WTC11 (cell line): ENCODE measurements around the gene PAPLN. TPM values are rescaled to one million over a fixed set of nuclear protein-coding genes. Genes with fewer than 3 reads are reported as not detected.

Source experiments
- ATAC-seq: fragments of 200-7000 bp; cut with Tn5 transposase; 2 replicates; pipeline ENCODE4 v1.10.0; 2021; ENCODE audit warnings: mild to moderate bottlenecking, moderate library complexity
- Bru-seq: library from RNA; stranded (reverse); fragments of 400-500 nt; gene quantifications from one replicate; lab custom pipeline; 2021; lab: Mats Ljungman, UMichigan
- CTCF ChIA-PET: fragments of 300-600 bp; sonication (Branson Sonifier 250); formaldehyde crosslinking; loops from one replicate; lab custom pipeline; 2021; ENCODE audit warnings: antibody characterized with exemption; lab: Charles Lee
- POLR2A ChIA-PET: fragments of 350-600 bp; sonication (Branson Sonifier 250); formaldehyde crosslinking; loops from one replicate; lab custom pipeline; 2021; ENCODE audit warnings: antibody characterized with exemption; lab: Charles Lee
- DNase-seq: peaks from one replicate; pipeline ENCODE4 v3.0.0; 2021; ENCODE audit warnings: low spot score
- H3K27ac Mint-ChIP-seq: 2 replicates; pipeline ENCODE4 v1.8.0; 2021; ENCODE audit warnings: mixed read lengths
- H3K27me3 Mint-ChIP-seq: 2 replicates; pipeline ENCODE4 v1.8.0; 2021; ENCODE audit warnings: low read depth, mild to moderate bottlenecking, moderate library complexity, mixed read lengths
- H3K36me3 Mint-ChIP-seq: 2 replicates; pipeline ENCODE4 v1.8.0; 2021; ENCODE audit warnings: mixed read lengths
- H3K4me1 Mint-ChIP-seq: 2 replicates; pipeline ENCODE4 v1.8.0; 2022; ENCODE audit warnings: mixed read lengths
- H3K4me3 Mint-ChIP-seq: 2 replicates; pipeline ENCODE4 v1.8.0; 2021; ENCODE audit warnings: mild to moderate bottlenecking, moderate library complexity, mixed read lengths
- H3K9me3 Mint-ChIP-seq: 2 replicates; pipeline ENCODE4 v1.8.0; 2021; ENCODE audit warnings: mixed read lengths
- E2F5 ChIP-seq: sonication (generic); formaldehyde crosslinking; IDR thresholded peaks from 2 replicates; pipeline ENCODE4 v1.8.1; 2022; ENCODE audit warnings: mild to moderate bottlenecking, moderate library complexity, missing genetic modification reagents
- FOXP4 ChIP-seq: sonication (generic); formaldehyde crosslinking; IDR thresholded peaks from 2 replicates; pipeline ENCODE4 v1.8.0; 2022; ENCODE audit warnings: mild to moderate bottlenecking, missing genetic modification reagents
- IRF1 ChIP-seq: sonication (generic); formaldehyde crosslinking; IDR thresholded peaks from 2 replicates; pipeline ENCODE4 v1.8.0; 2023; ENCODE audit warnings: missing genetic modification reagents
- IRF2 ChIP-seq: sonication (generic); formaldehyde crosslinking; IDR thresholded peaks from 2 replicates; pipeline ENCODE4 v1.8.0; 2022; ENCODE audit warnings: low read depth, missing genetic modification reagents, borderline replicate concordance
- JUN ChIP-seq: sonication (generic); formaldehyde crosslinking; IDR thresholded peaks from 2 replicates; pipeline ENCODE4 v1.8.0; 2023; ENCODE audit warnings: mild to moderate bottlenecking, missing genetic modification reagents
- KAT7 ChIP-seq: sonication (generic); formaldehyde crosslinking; IDR thresholded peaks from 2 replicates; pipeline ENCODE4 v1.8.1; 2023; ENCODE audit warnings: missing genetic modification reagents, mild to moderate bottlenecking, borderline replicate concordance
- MAX ChIP-seq: sonication (generic); formaldehyde crosslinking; IDR thresholded peaks from 2 replicates; pipeline ENCODE4 v1.8.0; 2022; ENCODE audit warnings: mild to moderate bottlenecking, missing genetic modification reagents
- MLX ChIP-seq: sonication (generic); formaldehyde crosslinking; IDR thresholded peaks from 2 replicates; pipeline ENCODE4 v1.8.1; 2023; ENCODE audit warnings: mild to moderate bottlenecking, missing genetic modification reagents, moderate library complexity
- MXD4 ChIP-seq: fragments of 250-450 bp; sonication (Bioruptor Pico); IDR thresholded peaks from 2 replicates; pipeline ENCODE4 v1.8.0; 2021; ENCODE audit warnings: mild to moderate bottlenecking, moderate library complexity, borderline replicate concordance
- MYBL2 ChIP-seq: sonication (generic); formaldehyde crosslinking; IDR thresholded peaks from 2 replicates; pipeline ENCODE4 v1.8.1; 2023; ENCODE audit warnings: mild to moderate bottlenecking, moderate library complexity, missing genetic modification reagents
- NR1H2 ChIP-seq: sonication (generic); formaldehyde crosslinking; IDR thresholded peaks from 2 replicates; pipeline ENCODE4 v1.9.0; 2021; ENCODE audit warnings: mild to moderate bottlenecking, moderate library complexity, missing genetic modification reagents
- SP1 ChIP-seq: sonication (generic); formaldehyde crosslinking; conservative IDR thresholded peaks from 2 replicates; pipeline ENCODE4 v1.8.1; 2022; ENCODE audit warnings: missing genetic modification reagents
- ZMAT4 ChIP-seq: fragments of 250-450 bp; sonication (Bioruptor Pico); IDR thresholded peaks from 2 replicates; pipeline ENCODE4 v1.9.0; 2021; ENCODE audit warnings: mild to moderate bottlenecking
- ZNF423 ChIP-seq: fragments of 250-450 bp; sonication (Bioruptor Pico); IDR thresholded peaks from 2 replicates; pipeline ENCODE4 v2.1.2; 2022; ENCODE audit warnings: mild to moderate bottlenecking, moderate library complexity
- ZNF425 ChIP-seq: fragments of 250-450 bp; sonication (Bioruptor Pico); conservative IDR thresholded peaks from 2 replicates; pipeline ENCODE4 v1.9.0; 2021; ENCODE audit warnings: mild to moderate bottlenecking
- ZNF532 ChIP-seq: fragments of 250-450 bp; sonication (Bioruptor Pico); IDR thresholded peaks from 2 replicates; pipeline ENCODE4 v1.9.0; 2021; ENCODE audit warnings: mild to moderate bottlenecking, borderline replicate concordance
- long read RNA-seq, 3 experiments: library from RNA in 1 of 3; library from capped mRNA in 1 of 3; library from polyadenylated mRNA in 1 of 3; unstranded in 2 of 3; stranded (forward) in 1 of 3; transcript quantifications; one replicate each; pipeline ENCODE4 v2.0.0, GENCODE V29; 2021
- total RNA-seq: library from RNA; stranded (reverse); gene quantifications from 3 replicates; pipeline ENCODE4 v1.2.3, GENCODE V29; 2021

PAPLN gene
- 9.3 to 16.3 TPM (median 14.8 TPM) in 3 replicates for total RNA-seq
- percentile 50 among the genes with signal in this experiment for Bru-seq, nascent RNA
- long read RNA-seq, experiment 1, full-length matches to known transcripts, result 8 of 24 reads
- long read RNA-seq, experiment 1, partial matches to known transcripts, result 5 of 24 reads
- long read RNA-seq, experiment 1, other reads (novel, unspliced or antisense), result 11 of 24 reads
- long read RNA-seq, experiment 2, partial matches to known transcripts, result 1 of 8 reads
- long read RNA-seq, experiment 2, other reads (novel, unspliced or antisense), result 6 of 8 reads
- long read RNA-seq, experiment 3, result 0 reads

GRCh38 chr14:73237219-73237785 lies at the start of gene PAPLN:
PAPLN (plus strand) TSS chr14:73237506; CDS start chr14:73239779, 2,273 bp downstream.
- ATAC-seq (peak; percentile 27), DNase-seq (no peak)
- peaks cover 70% of the 10 kb centered on the region for H3K4me1 Mint-ChIP-seq
- peaks cover 49% of the 10 kb centered on the region for H3K27me3 Mint-ChIP-seq
- 0 out of 2 replicates have a peak, but pooled peaks have one; percentile 47 for TF ChIP-seq FOXP4 (CRISPR knock-in tag)
- 0 out of 2 replicates have a peak, but pooled peaks have one; percentile 39 for TF ChIP-seq MYBL2 (CRISPR knock-in tag)
- TF ChIP-seq ZNF532, result no peak
- ChIA-PET CTCF (interaction anchor here (0.6 kb wide), 1 partner anchor 512 kb away, joined by 3 read pairs; no protein-coding TSS in a partner anchor), POLR2A (interaction anchor here (0.6 to 1.2 kb wide), 2 partner anchors 39 to 763 kb away, joined by 3 read pairs; no protein-coding TSS in a partner anchor)
- H3K9me3 Mint-ChIP-seq, result no peaks in the 10 kb centered on the region
- peak within 1 kb of the TSS; percentile 75 for H3K4me3 Mint-ChIP-seq
- no peaks in the 10 kb centered on the region for H3K36me3 Mint-ChIP-seq
- no peak within 1 kb of the TSS for H3K27ac Mint-ChIP-seq

GRCh38 chr14:73188501-73188911 lies 48.8 kb upstream of the PAPLN start:
- Mint-ChIP-seq H3K9me3 (0 out of 2 replicates have a peak, but pooled peaks cover 4% of the 10 kb centered on the region), H3K27me3 (no peaks in the 10 kb centered on the region), H3K36me3 (peaks cover 45% of the 10 kb centered on the region), H3K4me3 (no peak overlapping the region), H3K27ac (no peak overlapping the region), H3K4me1 (no peaks in the 10 kb centered on the region)
- ATAC-seq (no peak), DNase-seq (no peak)
- ChIA-PET CTCF (no interaction called here), POLR2A (no interaction called here)
- TF ChIP-seq SP1 (CRISPR knock-in tag) (no peak), MXD4 (CRISPR knock-in tag) (no peak), IRF2 (no peak), ZNF423 (CRISPR knock-in tag) (no peak), E2F5 (CRISPR knock-in tag) (no peak), ZMAT4 (CRISPR knock-in tag) (no peak), NR1H2 (CRISPR knock-in tag) (no peak), JUN (CRISPR knock-in tag) (no peak), KAT7 (CRISPR knock-in tag) (no peak)

GRCh38 chr14:73189651-73190050 lies 47.7 kb upstream of the PAPLN start:
- Mint-ChIP-seq H3K4me3 (no peak overlapping the region), H3K27ac (no peak overlapping the region), H3K4me1 (no peaks in the 10 kb centered on the region), H3K27me3 (no peaks in the 10 kb centered on the region), H3K36me3 (peaks cover 48% of the 10 kb centered on the region), H3K9me3 (0 out of 2 replicates have a peak, but pooled peaks cover 4% of the 10 kb centered on the region)
- POLR2A ChIA-PET, result no interaction called here
- ATAC-seq (no peak), DNase-seq (no peak)
- CTCF ChIA-PET, result no interaction called here
- TF ChIP-seq ZNF425 (CRISPR knock-in tag) (no peak), IRF1 (no peak), IRF2 (no peak), E2F5 (CRISPR knock-in tag) (no peak), MAX (CRISPR knock-in tag) (no peak), MLX (CRISPR knock-in tag) (no peak), ZNF423 (CRISPR knock-in tag) (no peak)
